AG10803 (cell line): ENCODE data around the gene ACYP1.
A peak's percentile ranks its signal among the peaks of the same experiment; 100 is the strongest.

Source experiments
- DNase-seq: peaks from one replicate; pipeline ENCODE4 v3.0.0; 2010; ENCODE audit warnings: low read depth
- H3K4me3 ChIP-seq: 2 replicates; pipeline ENCODE4 v1.5.1; 2011; ENCODE audit warnings: mild to moderate bottlenecking, low read length, control low read depth
- TF ChIP-seq, protein P1 (sequence below): conservative IDR thresholded peaks from 2 replicates; pipeline ENCODE4 v1.5.1; 2011; ENCODE audit warnings: mild to moderate bottlenecking, low read length, control low read depth, inconsistent platforms

ACYP1 gene

DNA sequence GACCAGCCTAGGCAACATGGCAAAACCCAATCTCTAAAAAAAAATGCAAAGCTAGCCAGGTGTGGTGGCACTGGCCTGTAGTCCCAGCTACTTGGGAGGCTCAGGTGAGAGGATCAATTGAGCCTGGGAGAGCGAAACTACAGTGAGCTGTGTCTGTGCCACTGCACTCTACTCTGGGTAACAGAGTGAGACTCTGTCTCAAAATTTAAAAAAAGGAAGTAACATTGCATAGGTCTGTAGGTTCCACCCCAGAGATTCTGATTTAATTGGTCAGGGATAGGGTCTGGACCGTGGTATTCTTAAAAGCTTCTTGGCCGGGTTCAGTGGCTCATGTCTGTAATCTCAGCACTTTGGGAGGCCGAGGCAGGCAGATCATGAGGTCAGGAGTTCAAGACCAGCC lies 31.9 kb upstream of the ACYP1 start:
- TF ChIP-seq, protein P1, sequence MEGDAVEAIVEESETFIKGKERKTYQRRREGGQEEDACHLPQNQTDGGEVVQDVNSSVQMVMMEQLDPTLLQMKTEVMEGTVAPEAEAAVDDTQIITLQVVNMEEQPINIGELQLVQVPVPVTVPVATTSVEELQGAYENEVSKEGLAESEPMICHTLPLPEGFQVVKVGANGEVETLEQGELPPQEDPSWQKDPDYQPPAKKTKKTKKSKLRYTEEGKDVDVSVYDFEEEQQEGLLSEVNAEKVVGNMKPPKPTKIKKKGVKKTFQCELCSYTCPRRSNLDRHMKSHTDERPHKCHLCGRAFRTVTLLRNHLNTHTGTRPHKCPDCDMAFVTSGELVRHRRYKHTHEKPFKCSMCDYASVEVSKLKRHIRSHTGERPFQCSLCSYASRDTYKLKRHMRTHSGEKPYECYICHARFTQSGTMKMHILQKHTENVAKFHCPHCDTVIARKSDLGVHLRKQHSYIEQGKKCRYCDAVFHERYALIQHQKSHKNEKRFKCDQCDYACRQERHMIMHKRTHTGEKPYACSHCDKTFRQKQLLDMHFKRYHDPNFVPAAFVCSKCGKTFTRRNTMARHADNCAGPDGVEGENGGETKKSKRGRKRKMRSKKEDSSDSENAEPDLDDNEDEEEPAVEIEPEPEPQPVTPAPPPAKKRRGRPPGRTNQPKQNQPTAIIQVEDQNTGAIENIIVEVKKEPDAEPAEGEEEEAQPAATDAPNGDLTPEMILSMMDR = no peak
- no peak for DNase-seq
- no peak overlapping the region for H3K4me3 ChIP-seq

DNA sequence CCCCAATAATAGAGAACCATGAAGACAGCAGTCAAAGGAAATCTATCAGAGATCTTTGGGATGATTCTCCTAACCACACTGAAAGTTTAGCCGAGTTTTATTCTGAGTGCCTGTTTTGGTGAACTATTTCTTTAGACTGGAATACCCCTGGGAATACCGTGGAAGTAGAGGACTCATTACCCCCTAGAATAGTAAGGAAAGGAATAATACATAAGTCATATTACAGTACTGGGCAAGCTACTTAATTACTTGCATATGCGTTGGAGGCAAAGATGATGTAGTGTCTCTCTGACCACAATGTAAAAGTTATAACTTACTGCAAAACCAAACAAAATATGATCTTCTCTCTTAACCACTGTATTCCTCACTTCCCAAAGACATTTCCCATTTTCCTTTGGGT lies 31.1 kb upstream of the ACYP1 start:
- TF ChIP-seq, protein P1 = no peak
- DNase-seq = peak; percentile 38

DNA sequence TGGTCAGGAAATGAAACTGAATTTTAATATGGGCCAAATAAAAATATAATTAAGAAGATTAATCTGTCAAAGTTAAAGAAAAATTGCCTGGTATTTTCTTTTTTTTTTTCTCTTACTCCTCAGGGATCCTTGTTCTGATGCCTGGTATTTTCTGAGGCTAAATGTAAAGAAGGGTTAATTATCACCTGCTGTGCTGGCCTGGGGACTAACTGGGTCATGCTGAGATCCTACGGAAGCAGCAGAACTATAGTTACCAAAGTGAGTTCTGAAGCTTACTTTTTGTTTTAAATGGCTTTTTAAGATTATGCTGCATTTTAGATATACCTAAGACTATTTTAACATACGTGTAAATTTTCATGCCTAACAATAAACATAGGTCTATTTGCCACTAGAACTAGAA lies 28.9 kb upstream of the ACYP1 start:
- TF ChIP-seq, protein P1 = no peak

More for the DNA sequence above, 31.1 kb upstream of the ACYP1 start:
- H3K4me3 ChIP-seq = no peak overlapping the region

DNA sequence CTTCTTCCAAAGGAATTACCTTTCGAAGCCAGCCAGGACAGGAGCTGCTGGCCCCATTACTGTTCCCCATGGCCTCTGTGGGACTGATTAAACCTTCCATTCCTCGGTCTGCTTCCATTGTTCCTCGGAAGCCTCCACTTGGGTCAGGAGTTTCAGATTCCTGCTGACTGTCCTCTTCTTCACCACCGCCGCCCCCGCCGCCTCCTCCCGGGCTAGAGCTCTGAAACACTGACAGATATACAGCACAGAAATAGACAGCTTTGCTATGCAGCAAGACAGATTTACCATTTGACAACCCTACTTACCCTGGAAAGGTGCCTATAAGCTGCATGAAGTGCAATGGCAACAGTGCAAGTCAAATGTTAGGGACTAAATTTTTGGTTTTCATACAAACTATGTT lies 27.4 kb upstream of the ACYP1 start:
- TF ChIP-seq, protein P1 = no peak
- no peak for DNase-seq
- no peak overlapping the region for H3K4me3 ChIP-seq

More for the DNA sequence above, 28.9 kb upstream of the ACYP1 start:
- DNase-seq = no peak
- no peak overlapping the region for H3K4me3 ChIP-seq

DNA sequence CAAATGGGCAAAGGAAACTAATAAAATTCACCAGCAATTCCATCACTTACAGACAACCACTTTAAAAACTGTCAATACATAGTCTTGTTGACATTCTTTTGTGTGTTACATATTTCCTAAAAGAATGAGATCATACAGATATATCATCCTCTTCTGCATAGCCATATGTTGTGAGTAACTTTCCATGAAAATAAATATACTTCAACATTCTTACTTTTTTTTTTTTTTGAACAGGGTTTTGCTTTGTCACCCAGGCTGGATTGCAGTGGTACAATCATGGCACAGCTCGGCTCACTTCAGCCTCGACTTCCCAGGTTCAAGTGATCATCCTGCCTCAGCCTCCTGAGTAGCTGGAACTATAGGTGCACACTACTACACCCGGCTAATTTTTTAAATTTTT lies 26.5 kb upstream of the ACYP1 start:
- H3K4me3 ChIP-seq = no peak overlapping the region
- peak; percentile 23 for DNase-seq
- TF ChIP-seq, protein P1 = no peak

DNA sequence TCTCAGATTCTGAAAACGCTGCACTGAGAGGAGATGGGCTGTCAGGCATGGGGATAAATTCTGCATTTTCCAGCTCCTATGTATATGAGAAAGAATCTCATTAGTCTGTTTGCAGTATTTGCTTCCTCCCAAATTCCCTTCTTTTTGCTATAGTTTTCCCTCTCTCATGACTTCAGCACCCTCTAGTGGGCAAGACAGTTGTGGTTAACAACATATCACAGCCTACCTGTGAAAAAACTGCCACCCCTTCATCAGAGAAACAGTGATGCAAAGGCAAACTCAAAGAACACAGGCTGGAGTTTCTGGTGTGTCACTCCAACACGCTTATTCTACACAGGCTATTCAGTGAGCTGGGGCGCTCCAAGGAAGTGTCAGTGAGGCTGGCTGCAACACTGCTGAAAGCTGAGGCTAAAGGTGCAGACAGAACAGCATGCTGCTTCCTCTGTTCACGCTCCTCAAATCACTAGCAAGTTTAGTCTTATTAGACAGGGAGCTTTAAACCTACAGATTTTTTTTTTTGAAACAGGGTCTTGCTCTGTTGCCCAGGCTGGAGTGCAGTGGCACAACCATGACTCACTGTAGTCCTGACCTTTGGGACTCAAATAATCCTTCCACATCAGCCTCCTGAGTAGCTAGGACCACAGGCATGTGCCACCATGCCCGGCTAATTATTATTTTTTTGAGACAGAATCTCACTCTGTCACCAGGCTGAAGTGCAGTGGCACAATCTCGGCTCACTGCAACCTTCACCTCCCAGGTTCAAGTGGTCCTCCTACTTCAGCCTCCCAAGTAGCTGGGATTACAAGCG lies 24.9 kb upstream of the ACYP1 start:
- TF ChIP-seq, protein P1 = peak; percentile 91
- peak; percentile 60 for DNase-seq

DNA sequence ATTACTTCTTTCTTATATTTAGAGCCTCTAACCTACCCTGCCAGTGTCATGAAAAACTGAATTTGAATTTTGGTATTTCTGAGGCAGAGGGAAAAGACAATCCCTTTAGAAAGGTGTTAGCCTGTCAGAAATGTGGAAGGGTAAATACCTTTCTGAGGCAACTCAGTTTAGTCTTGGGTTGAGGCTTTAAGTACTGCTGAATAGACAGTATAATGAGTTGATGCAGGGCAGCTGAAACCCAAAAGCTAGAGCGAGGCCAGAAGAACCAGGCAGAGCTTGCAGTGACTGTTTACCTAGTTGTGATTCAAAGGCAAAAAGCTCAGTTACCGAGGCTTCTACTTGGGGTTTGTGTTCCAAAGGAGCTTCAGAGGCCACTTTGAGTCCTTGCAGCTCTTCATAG lies 24.3 kb upstream of the ACYP1 start:
- no peak for DNase-seq
- TF ChIP-seq, protein P1 = no peak
- no peak overlapping the region for H3K4me3 ChIP-seq

More for the DNA sequence above, 24.9 kb upstream of the ACYP1 start:
- H3K4me3 ChIP-seq = no peak overlapping the region
